Tibial nerve (tissue), 4 donors: Measurements from ENCODE around the gene DNAJC4.

ENCODE experiments used
- EP300 ChIP-seq, 2 donors: sonication (generic); formaldehyde crosslinking; IDR thresholded peaks; one replicate each; pipeline ENCODE4 v1.6.1; 2017; ENCODE audit warnings: antibody characterized with exemption in 2 of 2, mild to moderate bottlenecking in 1 of 2
- POLR2A ChIP-seq, 2 donors: fragments of 450-650 bp; IDR thresholded peaks; one replicate each; pipeline ENCODE4 v1.6.1; 2017; ENCODE audit warnings: antibody characterized with exemption in 2 of 2, mild to moderate bottlenecking in 2 of 2, moderate library complexity in 2 of 2
- TF ChIP-seq, protein P1 (sequence below), 5 experiments: fragments of 200-600 bp in 3 of 5; fragments of 450-650 bp in 2 of 5; sonication (generic) in 3 of 5; IDR thresholded peaks; one replicate each; pipeline ENCODE4 v1.5.1; 2016 to 2019; ENCODE audit warnings: antibody characterized with exemption in 5 of 5, mild to moderate bottlenecking in 3 of 5, moderate library complexity in 2 of 5

DNA sequence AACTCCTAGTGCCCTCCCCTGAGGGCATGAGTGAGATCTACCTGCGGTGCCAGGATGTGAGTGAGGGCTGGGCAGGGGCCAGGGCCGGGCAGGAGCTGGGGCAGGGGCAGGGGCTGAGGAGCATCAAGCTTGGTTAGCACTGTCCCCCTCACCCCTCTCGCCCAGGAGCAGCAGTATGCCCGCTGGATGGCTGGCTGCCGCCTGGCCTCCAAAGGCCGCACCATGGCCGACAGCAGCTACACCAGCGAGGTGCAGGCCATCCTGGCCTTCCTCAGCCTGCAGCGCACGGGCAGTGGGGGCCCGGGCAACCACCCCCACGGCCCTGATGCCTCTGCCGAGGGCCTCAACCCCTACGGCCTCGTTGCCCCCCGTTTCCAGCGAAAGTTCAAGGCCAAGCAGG, 10.1 kb upstream of the DNAJC4 start:
- TF ChIP-seq, protein P1, sequence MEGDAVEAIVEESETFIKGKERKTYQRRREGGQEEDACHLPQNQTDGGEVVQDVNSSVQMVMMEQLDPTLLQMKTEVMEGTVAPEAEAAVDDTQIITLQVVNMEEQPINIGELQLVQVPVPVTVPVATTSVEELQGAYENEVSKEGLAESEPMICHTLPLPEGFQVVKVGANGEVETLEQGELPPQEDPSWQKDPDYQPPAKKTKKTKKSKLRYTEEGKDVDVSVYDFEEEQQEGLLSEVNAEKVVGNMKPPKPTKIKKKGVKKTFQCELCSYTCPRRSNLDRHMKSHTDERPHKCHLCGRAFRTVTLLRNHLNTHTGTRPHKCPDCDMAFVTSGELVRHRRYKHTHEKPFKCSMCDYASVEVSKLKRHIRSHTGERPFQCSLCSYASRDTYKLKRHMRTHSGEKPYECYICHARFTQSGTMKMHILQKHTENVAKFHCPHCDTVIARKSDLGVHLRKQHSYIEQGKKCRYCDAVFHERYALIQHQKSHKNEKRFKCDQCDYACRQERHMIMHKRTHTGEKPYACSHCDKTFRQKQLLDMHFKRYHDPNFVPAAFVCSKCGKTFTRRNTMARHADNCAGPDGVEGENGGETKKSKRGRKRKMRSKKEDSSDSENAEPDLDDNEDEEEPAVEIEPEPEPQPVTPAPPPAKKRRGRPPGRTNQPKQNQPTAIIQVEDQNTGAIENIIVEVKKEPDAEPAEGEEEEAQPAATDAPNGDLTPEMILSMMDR (IDR thresholded peaks at IDR 0.05): no peak
- TF ChIP-seq POLR2A (IDR thresholded peaks at IDR 0.05) (no peak), EP300 (IDR thresholded peaks at IDR 0.05) (no peak)
